DND-41 (cell line): ENCODE results near the gene METTL2A.
"Not testable (repeated sequence)": the region's sequence is repeated elsewhere in the genome, so short reads cannot be mapped to it uniquely, and the experiment has no call there.

Experiments
- CTCF ChIP-seq: IDR thresholded peaks from 2 replicates; pipeline ENCODE4 v1.5.1; 2012; ENCODE audit warnings: borderline replicate concordance, low read length, moderate library complexity, mild to moderate bottlenecking; ENCODE audit not compliant: poor library complexity, severe bottlenecking; ENCODE audit errors: extremely low read depth
- EZH2 ChIP-seq: IDR thresholded peaks from 3 replicates; pipeline ENCODE4 v1.6.1; 2012; ENCODE audit warnings: borderline replicate concordance, low read depth, mild to moderate bottlenecking, moderate library complexity, low read length, inconsistent platforms; ENCODE audit not compliant: severe bottlenecking

GRCh38 chr17:62454111-62454510 lies 30.4 kb downstream of the METTL2A start:
- TF ChIP-seq CTCF, EZH2: not testable (repeated sequence)
